Pons (tissue), 1 donor: ENCODE results near the gene PNMA1.

Experiments
- DNase-seq: peaks from one replicate; pipeline ENCODE4 v3.0.0-alpha.2; 2016; ENCODE audit warnings: low spot score

Gene PNMA1, protein sequence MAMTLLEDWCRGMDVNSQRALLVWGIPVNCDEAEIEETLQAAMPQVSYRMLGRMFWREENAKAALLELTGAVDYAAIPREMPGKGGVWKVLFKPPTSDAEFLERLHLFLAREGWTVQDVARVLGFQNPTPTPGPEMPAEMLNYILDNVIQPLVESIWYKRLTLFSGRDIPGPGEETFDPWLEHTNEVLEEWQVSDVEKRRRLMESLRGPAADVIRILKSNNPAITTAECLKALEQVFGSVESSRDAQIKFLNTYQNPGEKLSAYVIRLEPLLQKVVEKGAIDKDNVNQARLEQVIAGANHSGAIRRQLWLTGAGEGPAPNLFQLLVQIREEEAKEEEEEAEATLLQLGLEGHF

GRCh38 chr14:73713803-73714655 lies at the start of gene PNMA1:
TSS of gene PNMA1 (minus strand) at chr14:73714384. CDS start at chr14:73713639, 745 bp downstream.
- DNase-seq, result peak; percentile 82

GRCh38 chr14:73763396-73763795 lies 49.2 kb upstream of the PNMA1 start:
- DNase-seq, result no peak

- DNase-seq, result no peak
These were observed 48.2 kb upstream of the PNMA1 start for GRCh38 chr14:73762375-73762822.

GRCh38 chr14:73761618-73762355 lies 47.6 kb upstream of the PNMA1 start:
- DNase-seq, result no peak

DNA sequence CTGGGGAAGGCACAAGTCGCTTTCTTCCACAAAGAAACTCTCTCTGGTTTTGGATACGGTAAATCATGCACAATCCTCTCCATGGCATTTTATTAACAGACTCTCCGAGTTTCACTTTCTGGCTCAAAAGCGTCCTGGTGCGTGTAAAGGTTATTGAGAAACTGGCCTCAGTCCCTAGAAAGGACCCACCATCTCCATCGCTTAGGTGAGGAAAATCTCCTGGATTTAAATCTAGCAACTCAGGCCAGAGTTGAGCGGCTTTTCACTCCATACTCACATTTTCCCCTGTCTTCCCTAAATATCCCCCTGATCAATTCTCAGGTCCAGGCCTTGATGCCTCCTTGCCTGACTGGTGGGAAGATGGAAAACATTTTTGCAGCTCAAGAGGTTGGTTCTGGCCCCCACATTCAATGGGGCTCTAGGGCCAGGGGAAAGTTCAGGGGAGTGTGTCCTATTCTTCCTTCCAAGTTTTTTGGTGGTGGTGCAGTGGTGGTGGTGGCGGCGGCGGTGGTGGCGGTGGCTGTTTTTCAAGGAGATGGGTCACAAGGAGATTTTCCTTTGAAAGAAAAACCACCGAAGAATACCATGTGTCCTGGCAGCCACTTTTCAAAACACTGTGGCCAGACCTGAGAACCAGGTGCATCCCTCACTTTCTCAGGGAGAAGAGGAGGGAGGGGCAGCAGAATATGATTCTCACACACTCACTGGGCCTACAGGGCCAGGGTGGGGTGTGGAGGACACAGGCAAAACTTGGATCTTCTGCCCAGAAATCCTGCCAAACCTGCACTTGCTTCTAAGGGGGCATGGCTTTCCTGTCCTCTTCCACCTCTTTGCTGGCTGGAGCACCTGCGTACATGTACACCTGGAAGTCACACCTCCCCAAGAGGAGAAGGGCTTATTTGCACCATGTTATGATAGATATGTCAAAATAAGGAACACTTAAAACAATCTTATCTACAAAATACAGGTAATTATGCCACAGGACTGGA lies 46.7 kb upstream of the PNMA1 start:
- DNase-seq, result no peak

GRCh38 chr14:73759714-73760597 lies 45.8 kb upstream of the PNMA1 start:
- DNase-seq, result peak; percentile 90

GRCh38 chr14:73759183-73759713 lies 45.1 kb upstream of the PNMA1 start:
- DNase-seq, result no peak

GRCh38 chr14:73758392-73759182 lies 44.4 kb upstream of the PNMA1 start:
- DNase-seq, result peak; percentile 62

DNA sequence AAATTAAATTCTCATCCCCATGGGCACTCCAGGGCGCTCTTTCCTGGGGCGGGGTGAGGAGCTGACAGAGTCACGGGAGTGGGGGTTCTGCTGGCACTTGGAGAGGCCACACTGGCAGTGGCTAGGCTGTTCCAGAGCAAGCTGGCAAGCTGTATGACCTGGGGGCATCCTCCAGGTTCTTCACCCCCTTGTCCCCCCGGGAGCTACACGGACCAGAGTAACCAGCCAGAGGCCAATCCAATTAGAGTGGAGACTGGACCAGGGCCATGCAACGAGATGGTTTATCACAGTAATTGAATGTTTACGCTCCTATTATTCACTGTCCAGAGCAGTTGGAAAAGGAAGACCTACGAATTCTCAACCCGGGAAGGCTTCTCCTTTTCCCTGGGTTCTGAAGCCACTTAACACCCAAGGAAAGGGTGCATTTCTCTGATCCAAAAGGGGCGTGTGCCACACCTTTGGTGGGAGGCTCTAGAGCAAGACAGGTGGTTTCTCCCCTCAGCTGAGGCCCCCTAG lies 43.8 kb upstream of the PNMA1 start:
- no peak for DNase-seq

DNA sequence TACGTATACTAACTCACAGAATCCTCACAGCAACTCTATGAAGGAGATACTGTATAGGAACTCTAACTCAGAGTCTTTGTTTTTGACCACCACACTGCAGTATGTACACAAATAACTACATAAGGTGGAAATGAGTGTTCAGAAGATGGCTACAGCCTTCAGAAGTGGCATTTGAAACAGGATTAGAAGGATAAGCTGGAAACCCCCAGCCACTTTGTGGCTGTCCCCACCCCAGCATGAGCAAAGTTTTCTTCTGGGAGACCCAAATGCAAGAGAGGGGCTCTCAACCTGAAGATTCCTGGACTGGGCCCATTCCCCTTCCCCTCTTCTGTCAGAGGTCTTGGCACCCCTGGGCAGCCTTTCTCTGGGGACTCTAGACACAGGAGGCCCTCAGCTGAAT lies 43.2 kb upstream of the PNMA1 start:
- no peak for DNase-seq

DNA sequence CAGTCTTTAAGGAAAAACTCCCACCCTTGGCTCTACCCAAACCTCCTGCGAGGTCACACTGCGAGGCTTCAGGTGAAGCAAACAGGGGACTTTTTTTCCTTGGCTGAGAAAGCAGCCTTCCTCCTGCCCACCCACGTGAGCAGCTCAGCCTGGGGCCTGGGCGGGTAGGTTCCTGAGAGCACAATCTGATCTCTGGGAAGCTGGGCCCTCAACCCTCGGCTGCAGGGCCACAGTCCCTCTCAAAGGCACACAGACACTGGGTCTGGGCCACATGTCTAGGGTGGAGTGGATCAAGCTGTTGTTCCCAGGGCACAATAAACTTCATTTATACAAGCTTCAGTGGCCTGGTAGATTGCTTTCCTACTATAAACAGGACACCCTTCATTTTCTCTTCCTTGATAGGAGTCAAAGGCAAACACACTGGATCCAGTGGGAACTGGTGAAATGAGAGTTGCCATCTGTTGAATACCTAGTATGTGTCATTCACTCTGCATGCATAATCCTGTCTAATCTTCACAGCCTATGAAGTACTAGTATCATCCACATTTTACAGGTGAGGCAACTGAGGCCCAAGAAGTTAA lies 41.3 kb upstream of the PNMA1 start:
- DNase-seq, result peak; percentile 88

DNA sequence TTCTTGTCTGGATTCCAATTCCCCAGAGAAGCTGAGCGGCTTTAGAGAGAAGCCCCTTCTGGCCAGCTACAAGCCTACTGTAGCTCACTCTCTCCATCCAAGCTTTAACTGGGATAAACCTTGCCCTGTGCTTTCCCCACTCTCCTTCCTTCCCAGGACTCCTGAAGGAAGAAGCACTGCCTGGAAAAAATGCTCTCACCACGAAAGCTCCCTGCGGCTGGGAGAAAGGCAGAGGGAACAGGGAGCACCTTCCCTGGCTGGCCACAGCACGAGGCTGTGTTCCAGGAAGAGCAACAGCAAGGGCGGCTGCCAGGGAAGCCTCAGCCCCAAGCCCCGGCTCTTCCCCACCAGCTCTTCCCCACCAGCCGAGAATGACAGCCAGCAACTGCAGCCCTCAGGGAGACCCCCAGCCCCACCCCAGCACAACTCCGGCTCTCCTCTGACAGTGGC lies 40.8 kb upstream of the PNMA1 start:
- peak; percentile 55 for DNase-seq

DNA sequence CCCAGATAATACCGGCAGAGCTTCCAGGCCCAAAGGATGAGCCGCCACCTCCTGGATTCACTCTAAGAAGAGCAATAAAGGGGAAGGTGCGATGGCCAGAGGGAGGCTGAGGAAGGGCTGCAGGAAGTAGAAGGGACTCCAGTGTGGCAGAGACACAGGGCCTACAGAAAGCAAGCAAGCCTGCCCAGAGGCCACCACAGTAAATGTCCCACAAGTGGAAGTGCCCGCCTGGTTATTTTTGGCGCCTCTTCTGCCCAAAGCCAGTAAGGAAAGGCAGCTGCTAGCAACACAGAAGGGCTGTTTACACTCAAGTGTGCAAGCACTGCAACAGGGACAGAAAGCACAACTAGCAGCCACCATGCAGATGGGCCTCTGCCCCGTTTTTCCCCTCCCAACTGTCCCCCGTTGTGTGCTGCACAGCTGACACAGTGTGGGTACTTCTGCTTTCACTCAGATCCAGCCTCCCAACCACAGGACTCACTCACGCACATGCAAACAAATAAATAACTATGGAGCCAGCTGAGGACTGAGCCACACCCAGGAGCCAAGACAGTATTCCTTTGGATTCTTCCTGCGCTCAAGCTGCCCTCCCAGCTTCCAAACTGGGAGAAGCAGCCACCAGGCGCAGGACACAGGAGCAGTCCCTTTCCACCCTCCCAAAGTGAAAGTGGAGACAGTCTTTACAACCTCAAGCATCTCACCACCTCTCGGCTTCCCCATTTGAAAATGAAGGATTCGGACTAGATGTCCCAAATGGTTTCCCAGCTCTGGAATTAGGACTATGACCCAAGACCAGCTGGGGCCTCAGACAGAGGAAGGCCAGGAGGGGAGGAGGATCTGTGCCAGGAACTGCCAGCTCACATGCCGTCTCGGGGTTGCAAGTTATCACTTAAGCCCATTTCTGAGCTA lies 40.0 kb upstream of the PNMA1 start:
- peak; percentile 78 for DNase-seq

DNA sequence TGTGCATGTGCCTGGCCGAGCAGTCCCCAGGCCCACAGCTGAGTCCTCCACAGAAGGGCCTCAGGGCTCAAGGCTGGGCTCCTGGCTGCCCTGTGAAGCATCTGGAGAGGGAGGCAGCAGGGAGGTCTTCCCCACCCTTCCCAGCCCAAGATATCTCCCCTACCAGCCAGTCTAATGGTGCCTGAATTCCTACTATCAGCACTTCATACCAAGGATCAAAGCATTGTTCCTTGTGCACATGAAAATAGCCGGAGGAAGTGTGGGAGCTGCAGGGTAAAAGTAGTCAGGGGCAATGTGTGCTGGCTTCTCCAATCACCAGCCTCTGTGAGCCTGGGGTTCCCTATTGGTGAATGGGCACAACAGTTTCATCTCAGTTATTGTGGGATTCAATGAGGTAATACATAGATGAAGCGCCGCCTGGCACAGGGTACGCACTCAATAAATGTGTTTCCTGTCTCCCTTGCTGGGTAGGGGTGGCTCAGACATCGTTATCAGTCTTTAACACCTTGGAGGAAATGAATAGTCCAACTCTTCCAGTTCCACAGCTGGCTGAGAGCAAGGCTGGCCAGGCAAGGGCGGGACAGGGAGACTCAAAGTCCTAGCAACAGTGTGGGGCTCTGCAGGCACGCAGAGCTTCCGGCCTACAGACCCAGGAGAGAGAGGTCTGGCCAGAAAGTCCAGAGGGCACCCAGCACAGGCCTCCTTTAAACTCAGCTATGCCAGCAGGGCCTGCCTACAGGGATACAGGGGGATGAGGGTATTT lies 39.1 kb upstream of the PNMA1 start:
- no peak for DNase-seq

GRCh38 chr14:73752297-73752992 lies 38.3 kb upstream of the PNMA1 start:
- DNase-seq, result peak; percentile 59

DNA sequence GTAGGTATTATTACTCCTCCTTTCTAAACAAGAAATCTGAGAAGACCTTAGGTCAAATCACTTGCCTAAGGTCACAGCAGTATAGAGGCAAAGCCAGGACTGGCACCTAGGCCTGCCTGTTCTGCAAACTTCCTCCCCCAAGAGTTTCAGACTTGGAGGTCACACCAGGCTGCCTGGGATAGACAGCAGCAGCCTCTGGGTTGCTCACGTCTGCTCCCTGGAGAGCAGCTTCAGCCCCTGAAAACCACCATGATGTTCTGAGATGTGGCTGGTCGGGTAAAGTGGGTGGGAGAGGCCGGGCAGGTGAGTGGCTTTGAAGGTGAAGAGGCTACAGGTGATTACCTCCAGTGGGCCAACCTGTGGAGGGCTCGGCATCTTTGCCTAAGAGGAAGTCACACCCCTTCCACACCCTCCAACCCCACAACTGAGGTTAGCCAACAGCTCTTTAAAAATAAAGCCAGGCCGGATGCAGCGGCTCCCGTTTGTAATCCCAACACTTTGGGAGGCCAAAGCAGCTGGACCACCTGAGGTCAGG lies 37.0 kb upstream of the PNMA1 start:
- no peak for DNase-seq
